ENCODE measurements around the gene IL4R. TPM values are rescaled to one million over a fixed set of nuclear protein-coding genes. Genes with fewer than 3 reads are reported as not detected.
"Not testable (repeated sequence)": the region's sequence is repeated elsewhere in the genome, so short reads cannot be mapped to it uniquely, and the experiment has no call there.

The IL4R gene
- total RNA-seq, 3 donors from 2014 or later, result 18.7 to 53.4 (median 51.8) TPM

- Histone ChIP-seq H3K9me3 (no peaks in the 10 kb centered on the region), H3K36me3 (no peaks in the 10 kb centered on the region), H3K4me1 (no peaks in the 10 kb centered on the region), H3K27ac (no peak overlapping the region), H3K27me3 (no peaks in the 10 kb centered on the region), H3K4me3 (no peak overlapping the region)
- TF ChIP-seq CTCF (IDR thresholded peaks at IDR 0.05), result no peak
- TF ChIP-seq POLR2A (IDR thresholded peaks at IDR 0.05), result no peak
- no peak for TF ChIP-seq POLR2AphosphoS5 (IDR thresholded peaks at IDR 0.05)
- intact Hi-C loops (cut with DNase I; ENCODE audit: low total_unique reads), result no loop called here
- DNase-seq (ENCODE audit: low spot score in 2 of 2), result no peak
Measured at GRCh38 chr16:27284865-27285675, 28.7 kb upstream of the IL4R start.

GRCh38 chr16:27285676-27286196 is 28.0 kb upstream of the IL4R start:
- intact Hi-C loops (cut with DNase I; ENCODE audit: low total_unique reads), result no loop called here
- DNase-seq (ENCODE audit: low spot score in 2 of 2), result no peak
- H3K9me3 ChIP-seq, result no peaks in the 10 kb centered on the region
- no peaks in the 10 kb centered on the region for H3K27me3 ChIP-seq
- no peaks in the 10 kb centered on the region for H3K36me3 ChIP-seq
- TF ChIP-seq CTCF (IDR thresholded peaks at IDR 0.05) (no peak), POLR2AphosphoS5 (IDR thresholded peaks at IDR 0.05) (no peak), POLR2A (IDR thresholded peaks at IDR 0.05) (no peak)
- H3K4me1 ChIP-seq, result no peaks in the 10 kb centered on the region
- H3K4me3 ChIP-seq, result no peak overlapping the region
- peak overlapping the region; percentile 58 to 69 for H3K27ac ChIP-seq

- intact Hi-C loops (cut with DNase I; ENCODE audit: low total_unique reads), result no loop called here
- Histone ChIP-seq H3K27ac (peak overlapping the region; percentile 58 to 69), H3K9me3 (no peaks in the 10 kb centered on the region), H3K27me3 (no peaks in the 10 kb centered on the region), H3K4me1 (no peaks in the 10 kb centered on the region), H3K4me3 (no peak overlapping the region), H3K36me3 (no peaks in the 10 kb centered on the region)
- no peak for DNase-seq (ENCODE audit: low spot score in 2 of 2)
- TF ChIP-seq CTCF (IDR thresholded peaks at IDR 0.05), result no peak
- TF ChIP-seq POLR2A (IDR thresholded peaks at IDR 0.05), result no peak
- no peak for TF ChIP-seq POLR2AphosphoS5 (IDR thresholded peaks at IDR 0.05)
Measured at GRCh38 chr16:27286451-27286850, 27.3 kb upstream of the IL4R start.

GRCh38 chr16:27287051-27287811 is 26.5 kb upstream of the IL4R start:
- Histone ChIP-seq H3K4me1 (no peaks in the 10 kb centered on the region), H3K9me3 (no peaks in the 10 kb centered on the region), H3K4me3 (no peak overlapping the region), H3K27ac (peak overlapping the region; percentile 58 to 69), H3K27me3 (no peaks in the 10 kb centered on the region), H3K36me3 (no peaks in the 10 kb centered on the region)
- no peak for TF ChIP-seq POLR2A (IDR thresholded peaks at IDR 0.05)
- TF ChIP-seq POLR2AphosphoS5 (IDR thresholded peaks at IDR 0.05), result no peak
- no peak for TF ChIP-seq CTCF (IDR thresholded peaks at IDR 0.05)
- DNase-seq (ENCODE audit: low spot score in 2 of 2), result no peak
- intact Hi-C loops (cut with DNase I; ENCODE audit: low total_unique reads), result no loop called here

GRCh38 chr16:27287887-27288286 is 25.9 kb upstream of the IL4R start:
- H3K27ac ChIP-seq, result no peak overlapping the region

GRCh38 chr16:27288313-27288712 is 25.5 kb upstream of the IL4R start:
- DNase-seq (ENCODE audit: low spot score in 2 of 2); H3K27ac ChIP-seq; intact Hi-C loops (cut with DNase I; ENCODE audit: low total_unique reads); H3K36me3 ChIP-seq; H3K4me1 ChIP-seq; H3K9me3 ChIP-seq; H3K27me3 ChIP-seq; H3K4me3 ChIP-seq: not testable (repeated sequence)

More at GRCh38 chr16:27287887-27288286, 25.9 kb upstream of the IL4R start:
- Histone ChIP-seq H3K4me1 (no peaks in the 10 kb centered on the region), H3K36me3 (no peaks in the 10 kb centered on the region), H3K9me3 (no peaks in the 10 kb centered on the region), H3K27me3 (no peaks in the 10 kb centered on the region), H3K4me3 (no peak overlapping the region)
- TF ChIP-seq POLR2AphosphoS5 (IDR thresholded peaks at IDR 0.05), result no peak
- no peak for TF ChIP-seq POLR2A (IDR thresholded peaks at IDR 0.05)
- no peak for TF ChIP-seq CTCF (IDR thresholded peaks at IDR 0.05)
- intact Hi-C loops (cut with DNase I; ENCODE audit: low total_unique reads), result no loop called here
- no peak for DNase-seq (ENCODE audit: low spot score in 2 of 2)
